ENCODE results near the gene TMEM132E.

GRCh38 chr17:34673995-34674890 lies 94.9 kb downstream of the TMEM132E start:
- TF ChIP-seq CTCF (IDR thresholded peaks at IDR 0.05; ENCODE audit: insufficient read depth, low read length) (no peak), SPI1 (IDR thresholded peaks at IDR 0.05; ENCODE audit: borderline replicate concordance, low read depth) (no peak)

Measured in HL-60 (cell line).